ENCODE data around the gene SLC1A5. TPM values are rescaled to one million over a fixed set of nuclear protein-coding genes. Genes with fewer than 3 reads are reported as not detected.
"Not testable (repeated sequence)": the region's sequence is repeated elsewhere in the genome, so short reads cannot be mapped to it uniquely, and the experiment has no call there.

The SLC1A5 gene
- total RNA-seq, 1 donor from 2014 or later, result 5.9 TPM

DNA sequence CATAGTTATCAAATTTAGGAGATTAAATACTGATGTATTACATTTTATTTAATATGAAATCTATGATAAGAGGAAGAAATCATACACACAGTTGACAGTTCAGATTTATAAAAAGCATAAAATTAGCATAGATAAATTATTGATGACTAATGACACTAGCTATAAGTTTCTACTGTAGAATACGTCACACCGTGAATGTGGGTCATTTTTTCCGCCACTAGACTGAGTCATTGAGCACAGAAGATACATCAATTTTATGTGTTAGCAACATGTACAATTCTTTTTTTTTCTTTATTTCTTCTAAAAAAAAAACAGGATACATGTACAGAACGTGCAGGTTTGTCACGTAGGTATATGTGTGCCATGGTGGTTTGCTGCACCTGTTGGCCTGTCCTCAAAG, 40.1 kb upstream of the SLC1A5 start:
- H3K9me3 ChIP-seq (replicated peaks), result no peaks in the 10 kb centered on the region
- no peak overlapping the region for H3K27ac ChIP-seq (replicated peaks)
- no peaks in the 10 kb centered on the region for H3K4me1 ChIP-seq
- no peak overlapping the region for H3K4me3 ChIP-seq
- no peaks in the 10 kb centered on the region for H3K36me3 ChIP-seq
- no peaks in the 10 kb centered on the region for H3K27me3 ChIP-seq (ENCODE audit: low read depth)
- intact Hi-C loops (cut with micrococcal nuclease), result no loop called here
- DNase-seq, result no peak
- TF ChIP-seq, protein P1, sequence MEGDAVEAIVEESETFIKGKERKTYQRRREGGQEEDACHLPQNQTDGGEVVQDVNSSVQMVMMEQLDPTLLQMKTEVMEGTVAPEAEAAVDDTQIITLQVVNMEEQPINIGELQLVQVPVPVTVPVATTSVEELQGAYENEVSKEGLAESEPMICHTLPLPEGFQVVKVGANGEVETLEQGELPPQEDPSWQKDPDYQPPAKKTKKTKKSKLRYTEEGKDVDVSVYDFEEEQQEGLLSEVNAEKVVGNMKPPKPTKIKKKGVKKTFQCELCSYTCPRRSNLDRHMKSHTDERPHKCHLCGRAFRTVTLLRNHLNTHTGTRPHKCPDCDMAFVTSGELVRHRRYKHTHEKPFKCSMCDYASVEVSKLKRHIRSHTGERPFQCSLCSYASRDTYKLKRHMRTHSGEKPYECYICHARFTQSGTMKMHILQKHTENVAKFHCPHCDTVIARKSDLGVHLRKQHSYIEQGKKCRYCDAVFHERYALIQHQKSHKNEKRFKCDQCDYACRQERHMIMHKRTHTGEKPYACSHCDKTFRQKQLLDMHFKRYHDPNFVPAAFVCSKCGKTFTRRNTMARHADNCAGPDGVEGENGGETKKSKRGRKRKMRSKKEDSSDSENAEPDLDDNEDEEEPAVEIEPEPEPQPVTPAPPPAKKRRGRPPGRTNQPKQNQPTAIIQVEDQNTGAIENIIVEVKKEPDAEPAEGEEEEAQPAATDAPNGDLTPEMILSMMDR (IDR thresholded peaks at IDR 0.05; ENCODE audit: borderline replicate concordance), result no peak

DNA sequence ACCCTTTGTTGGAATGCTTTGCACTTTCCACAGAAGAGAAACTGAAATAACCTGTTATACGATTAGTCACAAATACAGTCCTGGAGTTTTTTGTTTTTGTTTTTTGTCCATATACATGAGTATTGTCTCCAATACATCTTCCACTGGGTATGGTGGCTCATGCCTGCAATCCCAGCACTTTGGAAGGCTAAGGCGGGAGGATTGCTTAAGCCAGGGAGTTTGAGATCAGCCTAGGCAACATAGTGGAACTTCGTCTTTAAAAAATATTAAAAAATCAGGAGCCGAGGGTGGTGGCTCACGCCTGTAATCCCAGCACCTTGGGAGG, 37.3 kb upstream of the SLC1A5 start:
- peaks cover 11% of the 10 kb centered on the region for H3K4me1 ChIP-seq
- intact Hi-C loops (cut with micrococcal nuclease), result no loop called here
- no peak for DNase-seq

DNA sequence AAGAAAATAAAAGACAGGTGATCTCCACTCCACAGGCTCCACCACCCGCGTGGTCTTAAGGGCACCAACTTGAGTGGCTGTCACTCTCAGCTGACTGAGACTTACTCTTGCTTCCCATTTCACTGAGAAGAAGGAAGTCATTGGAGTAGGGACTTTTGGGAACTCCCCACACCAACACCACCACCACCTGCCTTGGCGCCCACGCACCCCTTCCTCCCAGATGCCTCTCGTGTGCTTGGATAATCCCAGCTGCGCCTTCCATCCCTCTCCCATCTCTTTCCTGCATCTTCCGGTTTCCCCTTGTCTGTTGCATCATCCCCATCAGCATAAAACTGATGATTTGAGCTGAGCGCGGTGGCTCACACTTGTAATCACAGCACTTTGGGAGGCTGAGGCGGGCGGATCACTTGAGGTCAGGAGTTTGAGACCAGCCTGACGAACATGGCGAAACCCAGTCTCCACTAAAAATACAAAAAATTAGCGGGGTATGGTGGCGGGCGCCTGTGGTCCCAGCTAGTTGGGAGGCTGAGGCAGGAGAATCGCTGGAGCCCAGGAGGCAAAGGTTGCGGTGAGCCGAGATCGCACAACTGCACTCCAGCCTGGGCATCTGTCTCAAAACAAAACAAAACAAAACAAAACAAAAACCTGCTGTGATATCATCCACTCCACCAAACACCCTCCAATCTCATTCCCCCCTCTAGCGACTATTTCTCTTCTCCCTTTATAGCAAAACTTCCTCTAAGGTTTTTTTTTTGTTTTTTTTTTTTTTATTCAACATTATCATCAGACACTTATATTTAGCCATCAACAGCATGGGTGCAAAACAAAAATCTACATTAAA, 36.7 kb upstream of the SLC1A5 start:
- H3K4me3 ChIP-seq, result no peak overlapping the region
- intact Hi-C loops (cut with micrococcal nuclease), result no loop called here
- DNase-seq, result no peak
- no peaks in the 10 kb centered on the region for H3K9me3 ChIP-seq (replicated peaks)
- H3K36me3 ChIP-seq, result no peaks in the 10 kb centered on the region
- TF ChIP-seq, protein P1 (IDR thresholded peaks at IDR 0.05; ENCODE audit: borderline replicate concordance), result no peak
- no peaks in the 10 kb centered on the region for H3K27me3 ChIP-seq (ENCODE audit: low read depth)
- peaks cover 13% of the 10 kb centered on the region for H3K4me1 ChIP-seq
- peak overlapping the region; percentile 34 for H3K27ac ChIP-seq (replicated peaks)

More for the DNA sequence above, 37.3 kb upstream of the SLC1A5 start:
- Histone ChIP-seq H3K27ac (replicated peaks) (no peak overlapping the region), H3K36me3 (no peaks in the 10 kb centered on the region), H3K27me3 (ENCODE audit: low read depth) (no peaks in the 10 kb centered on the region), H3K4me3 (no peak overlapping the region), H3K9me3 (replicated peaks) (no peaks in the 10 kb centered on the region)
- TF ChIP-seq, protein P1 (IDR thresholded peaks at IDR 0.05; ENCODE audit: borderline replicate concordance), result no peak

DNA sequence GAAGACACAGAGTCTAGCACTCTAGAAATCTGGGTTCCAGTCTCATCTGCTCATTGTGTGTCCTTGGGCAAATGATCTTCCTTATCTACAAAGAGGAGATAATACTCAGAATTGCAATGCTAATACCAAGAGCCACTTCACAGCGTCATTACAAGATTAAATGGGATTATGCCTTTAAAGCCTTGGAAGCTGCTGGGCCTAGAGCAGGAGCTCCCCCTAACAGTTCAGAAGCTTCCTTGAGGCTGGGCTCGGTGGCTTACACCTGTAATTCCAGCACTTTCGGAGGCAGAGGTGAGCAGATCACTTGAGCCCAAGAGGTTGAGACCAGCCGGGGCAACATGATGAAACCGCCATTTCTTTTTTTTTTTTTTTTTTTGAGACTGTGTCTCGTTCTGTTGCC, 34.7 kb upstream of the SLC1A5 start:
- Histone ChIP-seq H3K4me3 (no peak overlapping the region), H3K9me3 (replicated peaks) (no peaks in the 10 kb centered on the region), H3K27me3 (ENCODE audit: low read depth) (no peaks in the 10 kb centered on the region), H3K4me1 (peaks cover 13% of the 10 kb centered on the region), H3K27ac (replicated peaks) (no peak overlapping the region), H3K36me3 (no peaks in the 10 kb centered on the region)
- DNase-seq, result no peak
- intact Hi-C loops (cut with micrococcal nuclease), result no loop called here
- TF ChIP-seq, protein P1 (IDR thresholded peaks at IDR 0.05; ENCODE audit: borderline replicate concordance), result no peak

DNA sequence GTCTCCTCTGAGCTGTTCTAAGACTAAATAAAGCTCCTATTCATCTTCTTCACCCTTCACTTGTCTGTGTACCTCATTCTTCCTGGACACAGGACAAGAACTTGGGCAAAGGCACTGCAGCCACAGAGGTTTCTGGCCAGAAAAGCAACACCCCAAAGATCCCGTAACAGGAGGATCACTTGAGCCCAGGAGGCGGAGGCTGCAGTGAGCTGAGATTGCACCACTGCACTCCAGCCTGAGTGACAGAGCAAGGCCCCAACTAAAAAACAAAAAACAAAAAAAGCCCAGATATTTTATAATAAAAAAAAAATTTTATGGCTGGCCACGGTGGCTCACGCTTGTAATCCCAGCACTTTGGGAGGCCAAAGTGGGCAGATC, 34.0 kb upstream of the SLC1A5 start:
- DNase-seq; H3K36me3 ChIP-seq; H3K27me3 ChIP-seq (ENCODE audit: low read depth); H3K9me3 ChIP-seq (replicated peaks); H3K27ac ChIP-seq (replicated peaks); intact Hi-C loops (cut with micrococcal nuclease); H3K4me3 ChIP-seq: not testable (repeated sequence)
- peaks cover 13% of the 10 kb centered on the region for H3K4me1 ChIP-seq
